Measurements from ENCODE around the gene ATF6.
A peak's percentile ranks its signal among the peaks of the same experiment; 100 is the strongest.

ATF6 gene

DNA sequence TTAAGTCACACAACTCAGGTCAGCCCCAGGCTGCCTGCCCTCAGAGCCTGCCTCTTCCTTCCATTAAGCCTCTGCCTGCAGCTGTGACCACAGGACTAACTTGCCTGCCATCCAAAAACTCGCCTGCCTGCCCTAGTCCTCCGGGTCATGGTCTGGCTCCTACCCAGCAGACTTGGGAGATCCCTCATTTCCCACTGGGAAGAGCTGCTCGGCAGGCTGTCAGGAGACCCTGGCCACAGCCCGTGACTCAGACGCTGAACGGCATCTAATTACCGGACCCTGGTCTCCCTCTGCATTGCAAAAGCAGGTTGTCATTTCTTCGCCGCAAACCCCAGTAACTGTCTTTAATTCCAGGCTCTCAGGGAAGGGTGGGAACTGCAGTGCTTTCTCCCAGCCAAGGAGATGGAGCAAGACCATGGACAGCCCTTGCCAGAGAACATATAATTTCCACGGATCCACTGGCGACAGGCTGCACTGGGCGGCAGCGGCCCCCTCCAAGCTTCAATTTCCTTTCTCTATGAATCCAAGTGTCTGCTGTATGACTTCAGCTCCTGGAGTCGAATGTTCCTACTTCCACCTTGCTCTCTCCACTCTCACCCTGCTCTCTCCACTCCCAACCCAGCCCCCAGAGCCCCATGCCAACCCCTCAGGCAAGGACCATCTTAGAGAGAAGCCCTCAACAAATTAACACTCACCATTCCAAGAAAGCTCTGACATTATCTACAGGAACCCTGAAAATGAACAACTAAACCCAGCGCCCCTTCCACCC lies 237.1 kb downstream of the ATF6 start:
- peak overlapping the region; percentile 54 for H3K4me3 ChIP-seq (ENCODE audit: low read depth, low read length)
- TF ChIP-seq POLR2A (IDR thresholded peaks at IDR 0.05; ENCODE audit: extremely low read depth, insufficient read length), result no peak
- TF ChIP-seq MYC (IDR thresholded peaks at IDR 0.05; ENCODE audit: low read depth, low read length), result 0 out of 2 replicates have a peak, but pooled peaks have one; percentile 21
- peak; percentile 81 for DNase-seq (ENCODE audit: low read depth)

DNA sequence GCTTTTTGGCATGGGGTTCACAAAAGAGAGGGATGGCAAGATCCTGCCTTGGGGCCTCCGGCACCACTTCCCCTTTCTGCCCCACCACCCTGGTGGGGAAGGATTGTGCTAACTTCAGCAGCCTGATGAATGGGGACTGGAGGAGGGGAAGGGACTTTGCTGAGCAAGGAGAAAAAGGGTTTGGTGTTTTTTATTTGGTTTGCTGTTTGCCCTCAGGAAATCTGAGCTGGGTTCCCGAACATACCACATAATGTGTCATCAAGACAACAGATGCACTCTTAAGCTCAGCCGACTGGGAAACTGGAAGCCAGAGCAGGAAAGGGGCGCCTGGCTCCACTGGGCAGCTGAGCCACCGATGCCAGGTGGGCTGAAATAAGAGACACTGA lies 237.7 kb downstream of the ATF6 start:
- peak overlapping the region; percentile 54 for H3K4me3 ChIP-seq (ENCODE audit: low read depth, low read length)
- TF ChIP-seq, protein P1, sequence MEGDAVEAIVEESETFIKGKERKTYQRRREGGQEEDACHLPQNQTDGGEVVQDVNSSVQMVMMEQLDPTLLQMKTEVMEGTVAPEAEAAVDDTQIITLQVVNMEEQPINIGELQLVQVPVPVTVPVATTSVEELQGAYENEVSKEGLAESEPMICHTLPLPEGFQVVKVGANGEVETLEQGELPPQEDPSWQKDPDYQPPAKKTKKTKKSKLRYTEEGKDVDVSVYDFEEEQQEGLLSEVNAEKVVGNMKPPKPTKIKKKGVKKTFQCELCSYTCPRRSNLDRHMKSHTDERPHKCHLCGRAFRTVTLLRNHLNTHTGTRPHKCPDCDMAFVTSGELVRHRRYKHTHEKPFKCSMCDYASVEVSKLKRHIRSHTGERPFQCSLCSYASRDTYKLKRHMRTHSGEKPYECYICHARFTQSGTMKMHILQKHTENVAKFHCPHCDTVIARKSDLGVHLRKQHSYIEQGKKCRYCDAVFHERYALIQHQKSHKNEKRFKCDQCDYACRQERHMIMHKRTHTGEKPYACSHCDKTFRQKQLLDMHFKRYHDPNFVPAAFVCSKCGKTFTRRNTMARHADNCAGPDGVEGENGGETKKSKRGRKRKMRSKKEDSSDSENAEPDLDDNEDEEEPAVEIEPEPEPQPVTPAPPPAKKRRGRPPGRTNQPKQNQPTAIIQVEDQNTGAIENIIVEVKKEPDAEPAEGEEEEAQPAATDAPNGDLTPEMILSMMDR (IDR thresholded peaks at IDR 0.05; ENCODE audit: low read depth, low read length), result no peak
- TF ChIP-seq MYC (IDR thresholded peaks at IDR 0.05; ENCODE audit: low read depth, low read length), result no peak
- TF ChIP-seq, protein P2, sequence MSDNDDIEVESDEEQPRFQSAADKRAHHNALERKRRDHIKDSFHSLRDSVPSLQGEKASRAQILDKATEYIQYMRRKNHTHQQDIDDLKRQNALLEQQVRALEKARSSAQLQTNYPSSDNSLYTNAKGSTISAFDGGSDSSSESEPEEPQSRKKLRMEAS (IDR thresholded peaks at IDR 0.05; ENCODE audit: low read depth, low read length), result no peak
- TF ChIP-seq POLR2A (IDR thresholded peaks at IDR 0.05; ENCODE audit: extremely low read depth, insufficient read length), result no peak
- peak; percentile 94 for DNase-seq (ENCODE audit: low read depth)

DNA sequence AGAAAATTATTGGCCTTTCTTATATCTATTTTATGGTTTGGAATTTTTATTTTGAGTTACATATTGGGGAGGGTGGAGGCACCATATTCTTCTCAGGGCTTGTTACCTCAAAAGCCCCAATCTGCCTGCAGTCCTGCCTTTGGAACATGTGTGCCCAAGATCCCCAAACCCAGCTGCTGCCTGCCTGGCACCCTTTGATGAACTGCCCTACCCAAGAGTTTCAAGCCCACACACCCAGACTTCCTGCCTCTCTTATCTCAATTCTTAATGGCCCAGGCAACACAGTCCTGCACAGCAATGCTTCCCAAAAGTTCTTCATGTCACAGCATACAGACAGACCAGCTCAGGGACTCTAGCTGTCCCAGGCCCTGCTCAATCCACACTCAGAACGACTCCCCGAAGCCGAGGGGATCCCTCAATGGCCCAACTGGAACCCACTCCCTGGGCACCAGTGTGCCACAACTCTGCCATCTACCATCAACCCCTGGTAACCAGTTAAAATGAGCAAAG lies 238.4 kb downstream of the ATF6 start:
- no peak overlapping the region for H3K4me3 ChIP-seq (ENCODE audit: low read depth, low read length)
- peak; percentile 33 for DNase-seq (ENCODE audit: low read depth)
- TF ChIP-seq MYC (IDR thresholded peaks at IDR 0.05; ENCODE audit: low read depth, low read length), result no peak
- TF ChIP-seq, protein P1 (IDR thresholded peaks at IDR 0.05; ENCODE audit: low read depth, low read length), result no peak
- TF ChIP-seq, protein P2 (IDR thresholded peaks at IDR 0.05; ENCODE audit: low read depth, low read length), result no peak; the same call in 1 of the 2 replicates
- no peak for TF ChIP-seq POLR2A (IDR thresholded peaks at IDR 0.05; ENCODE audit: extremely low read depth, insufficient read length)

DNA sequence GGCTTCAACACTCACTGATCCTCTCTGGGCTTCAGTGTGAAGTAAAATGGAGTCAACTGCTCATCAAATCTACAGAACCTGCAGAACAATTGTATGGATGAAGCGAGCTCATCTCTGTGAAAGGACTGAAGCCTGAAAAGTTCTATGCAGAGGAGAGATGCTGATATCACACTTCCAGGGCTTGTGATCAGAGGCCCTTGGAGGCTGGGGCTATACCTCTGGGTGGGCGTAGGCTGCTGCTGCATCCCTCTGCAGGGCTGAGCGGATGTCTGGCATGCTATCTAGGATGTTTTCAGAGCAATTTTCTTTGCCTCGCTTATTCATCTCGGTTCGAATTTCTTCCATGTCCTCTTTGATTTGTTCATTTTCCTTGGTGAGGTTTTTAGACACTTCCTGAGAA lies 240.0 kb downstream of the ATF6 start:
- no peak for DNase-seq (ENCODE audit: low read depth)
- no peak overlapping the region for H3K4me3 ChIP-seq (ENCODE audit: low read depth, low read length)
- TF ChIP-seq, protein P2 (IDR thresholded peaks at IDR 0.05; ENCODE audit: low read depth, low read length), result no peak
- TF ChIP-seq POLR2A (IDR thresholded peaks at IDR 0.05; ENCODE audit: extremely low read depth, insufficient read length) (no peak), MYC (IDR thresholded peaks at IDR 0.05; ENCODE audit: low read depth, low read length) (no peak)
- TF ChIP-seq, protein P1 (IDR thresholded peaks at IDR 0.05; ENCODE audit: low read depth, low read length), result no peak

DNA sequence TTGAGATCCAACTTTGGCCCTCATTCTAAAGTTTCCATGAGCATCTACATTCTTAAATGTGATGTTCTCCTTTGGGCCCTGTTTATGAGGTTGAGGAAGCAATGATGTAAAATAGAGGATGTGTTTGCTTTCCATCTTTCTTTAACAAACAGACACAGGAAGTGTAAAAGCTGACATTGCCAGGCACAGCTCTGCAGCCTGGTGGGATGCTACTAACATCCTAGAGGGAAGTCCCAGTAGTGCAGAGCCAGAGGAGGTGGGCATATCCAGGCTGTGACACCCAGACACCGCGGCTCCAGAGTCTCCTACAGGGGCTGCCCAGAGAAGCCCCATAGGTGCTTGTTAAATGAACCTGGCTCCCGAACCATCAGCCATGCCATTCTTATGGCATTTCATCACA lies 241.3 kb downstream of the ATF6 start:
- no peak for DNase-seq (ENCODE audit: low read depth)
- H3K4me3 ChIP-seq (ENCODE audit: low read depth, low read length), result no peak overlapping the region
- TF ChIP-seq POLR2A (IDR thresholded peaks at IDR 0.05; ENCODE audit: extremely low read depth, insufficient read length) (no peak), MYC (IDR thresholded peaks at IDR 0.05; ENCODE audit: low read depth, low read length) (no peak)
- TF ChIP-seq, protein P1 (IDR thresholded peaks at IDR 0.05; ENCODE audit: low read depth, low read length), result no peak
- TF ChIP-seq, protein P2 (IDR thresholded peaks at IDR 0.05; ENCODE audit: low read depth, low read length), result no peak

DNA sequence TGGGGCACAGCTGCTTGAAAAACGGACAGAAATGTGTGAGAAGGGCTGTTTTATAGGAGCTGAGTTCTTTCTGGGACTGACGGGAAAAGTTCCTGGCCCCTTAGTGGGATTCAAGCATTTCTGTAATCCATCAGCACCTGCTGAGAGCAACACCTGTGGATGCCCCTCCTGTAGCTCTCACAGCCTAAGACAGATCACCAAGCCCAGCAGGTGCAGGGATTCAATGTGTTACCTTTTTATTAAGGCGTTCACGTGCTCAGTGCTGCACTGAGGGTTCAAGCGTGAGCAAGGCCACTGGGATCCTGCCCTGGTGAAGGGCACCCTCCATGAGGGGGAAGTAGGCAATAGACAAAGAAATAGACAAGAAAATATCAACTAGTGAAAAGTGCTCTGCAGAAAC lies 242.7 kb downstream of the ATF6 start:
- TF ChIP-seq POLR2A (IDR thresholded peaks at IDR 0.05; ENCODE audit: extremely low read depth, insufficient read length) (no peak), MYC (IDR thresholded peaks at IDR 0.05; ENCODE audit: low read depth, low read length) (no peak)
- TF ChIP-seq, protein P1 (IDR thresholded peaks at IDR 0.05; ENCODE audit: low read depth, low read length), result no peak
- TF ChIP-seq, protein P2 (IDR thresholded peaks at IDR 0.05; ENCODE audit: low read depth, low read length), result no peak
- no peak overlapping the region for H3K4me3 ChIP-seq (ENCODE audit: low read depth, low read length)
- no peak for DNase-seq (ENCODE audit: low read depth)

Measured in NB4 (cell line).